Lower leg skin (tissue), 4 donors: ENCODE measurements around the gene NOL11. TPM values are rescaled to one million over a fixed set of nuclear protein-coding genes. Genes with fewer than 3 reads are reported as not detected.

Experiments
- DNase-seq, 2 donors: peaks; one replicate each; pipeline ENCODE4 v3.0.0-alpha.2; 2019; ENCODE audit warnings: low spot score in 2 of 2
- H3K4me3 ChIP-seq: fragments of 200-600 bp; sonication (generic); 2 replicates; pipeline ENCODE4 v1.5.1; 2017; ENCODE audit warnings: mild to moderate bottlenecking, low read depth; ENCODE audit not compliant: poor library complexity, severe bottlenecking
- POLR2A ChIP-seq, 2 donors: fragments of 450-650 bp; IDR thresholded peaks; one replicate each; pipeline ENCODE4 v1.6.1; 2016 to 2017; ENCODE audit warnings: antibody characterized with exemption in 2 of 2, mild to moderate bottlenecking in 1 of 2, moderate library complexity in 1 of 2
- WGBS, 2 donors: methylation state at CpG; one replicate each; pipeline ENCODE4 v1.1.5; 2018; 5-methylcytosine and 5-hydroxymethylcytosine counted together
- intact Hi-C: fragments of 100-400 bp; cut with DNase I; formaldehyde crosslinking; loops from one replicate; pipeline ENCODE4 v1.15.0; 2023; ENCODE audit warnings: low total_unique reads
- total RNA-seq, 4 donors: library from RNA; depleted of rRNA; stranded (reverse); fragments of >200 nt; gene quantifications; one replicate each; pipeline ENCODE4 v1.1.0, GENCODE V29; 2016
- TF ChIP-seq, protein P1 (sequence below), 3 donors: fragments of 450-650 bp; IDR thresholded peaks; one replicate each; pipeline ENCODE4 v1.5.1; 2016; ENCODE audit warnings: antibody characterized with exemption in 3 of 3, mild to moderate bottlenecking in 3 of 3, moderate library complexity in 2 of 3

The NOL11 gene
- total RNA-seq, 4 donors from 2014 or later = 22.6 to 38.8 (median 30.1) TPM

DNA sequence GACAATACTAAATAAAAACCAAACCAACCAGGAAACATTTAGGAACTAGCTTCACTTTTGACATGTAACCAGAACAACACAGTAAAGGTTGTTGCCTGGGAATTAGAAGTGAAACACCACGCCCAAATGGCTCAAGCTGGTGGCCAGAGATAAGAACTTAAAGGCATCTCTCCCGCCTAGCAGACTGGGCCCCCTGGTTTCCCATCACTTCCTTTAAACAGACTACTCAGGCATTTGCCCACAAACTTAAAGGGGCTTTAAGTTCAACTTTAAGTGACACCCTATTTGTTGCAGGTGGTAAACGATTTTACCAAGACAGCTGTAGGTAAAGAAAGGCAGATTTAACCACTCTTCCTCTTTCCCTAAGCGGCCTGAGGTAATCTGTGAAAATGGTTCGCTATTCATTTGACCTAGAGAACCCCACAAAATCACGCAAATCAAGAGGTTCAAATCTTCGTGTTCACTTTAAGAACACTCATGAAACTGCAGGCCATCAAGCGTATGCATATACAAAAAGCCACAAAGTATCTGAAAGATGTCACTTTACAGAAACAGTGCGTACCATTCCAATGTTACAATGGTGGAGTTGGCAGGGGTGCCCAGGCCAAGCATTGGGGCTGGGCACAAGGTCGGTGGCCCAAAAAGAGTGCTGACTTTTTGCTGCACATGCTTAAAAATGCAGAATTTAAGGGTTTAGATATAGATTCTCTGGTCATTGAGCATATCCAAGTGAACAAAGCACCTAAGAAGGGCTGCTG is 66.8 kb downstream of the NOL11 start:
- DNase-seq = no peak
- intact Hi-C loops = no loop called here
- no peak overlapping the region for H3K4me3 ChIP-seq
- TF ChIP-seq, protein P1, sequence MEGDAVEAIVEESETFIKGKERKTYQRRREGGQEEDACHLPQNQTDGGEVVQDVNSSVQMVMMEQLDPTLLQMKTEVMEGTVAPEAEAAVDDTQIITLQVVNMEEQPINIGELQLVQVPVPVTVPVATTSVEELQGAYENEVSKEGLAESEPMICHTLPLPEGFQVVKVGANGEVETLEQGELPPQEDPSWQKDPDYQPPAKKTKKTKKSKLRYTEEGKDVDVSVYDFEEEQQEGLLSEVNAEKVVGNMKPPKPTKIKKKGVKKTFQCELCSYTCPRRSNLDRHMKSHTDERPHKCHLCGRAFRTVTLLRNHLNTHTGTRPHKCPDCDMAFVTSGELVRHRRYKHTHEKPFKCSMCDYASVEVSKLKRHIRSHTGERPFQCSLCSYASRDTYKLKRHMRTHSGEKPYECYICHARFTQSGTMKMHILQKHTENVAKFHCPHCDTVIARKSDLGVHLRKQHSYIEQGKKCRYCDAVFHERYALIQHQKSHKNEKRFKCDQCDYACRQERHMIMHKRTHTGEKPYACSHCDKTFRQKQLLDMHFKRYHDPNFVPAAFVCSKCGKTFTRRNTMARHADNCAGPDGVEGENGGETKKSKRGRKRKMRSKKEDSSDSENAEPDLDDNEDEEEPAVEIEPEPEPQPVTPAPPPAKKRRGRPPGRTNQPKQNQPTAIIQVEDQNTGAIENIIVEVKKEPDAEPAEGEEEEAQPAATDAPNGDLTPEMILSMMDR (IDR thresholded peaks at IDR 0.05) = no peak
- no peak for TF ChIP-seq POLR2A (IDR thresholded peaks at IDR 0.05)
- WGBS, 2 donors = 73 to 81% methylated on average over 10 of the region's 10 CpGs

DNA sequence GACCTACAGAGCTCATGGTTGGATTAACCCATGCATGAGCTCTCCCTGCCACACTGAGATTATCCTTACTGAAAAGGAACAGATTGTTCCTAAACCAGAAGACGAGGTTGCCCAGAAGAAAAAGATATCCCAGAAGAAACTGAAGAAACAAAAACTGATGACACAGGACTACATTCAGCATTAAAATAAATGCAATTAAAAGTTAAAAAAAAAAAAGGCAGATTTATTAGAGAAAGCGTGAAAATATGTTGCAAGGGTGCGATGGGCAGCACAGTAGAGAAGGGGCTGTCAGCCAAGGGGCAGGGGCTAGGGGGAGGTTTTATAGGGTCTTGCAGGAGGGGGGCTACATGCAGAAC is 67.4 kb downstream of the NOL11 start:
- no peak for TF ChIP-seq POLR2A (IDR thresholded peaks at IDR 0.05)
- TF ChIP-seq, protein P1 (IDR thresholded peaks at IDR 0.05) = no peak
- H3K4me3 ChIP-seq = no peak overlapping the region
- intact Hi-C loops = no loop called here
- DNase-seq = no peak
- WGBS, 2 donors = 84 to 94% methylated on average over 3 of the region's 3 CpGs

DNA sequence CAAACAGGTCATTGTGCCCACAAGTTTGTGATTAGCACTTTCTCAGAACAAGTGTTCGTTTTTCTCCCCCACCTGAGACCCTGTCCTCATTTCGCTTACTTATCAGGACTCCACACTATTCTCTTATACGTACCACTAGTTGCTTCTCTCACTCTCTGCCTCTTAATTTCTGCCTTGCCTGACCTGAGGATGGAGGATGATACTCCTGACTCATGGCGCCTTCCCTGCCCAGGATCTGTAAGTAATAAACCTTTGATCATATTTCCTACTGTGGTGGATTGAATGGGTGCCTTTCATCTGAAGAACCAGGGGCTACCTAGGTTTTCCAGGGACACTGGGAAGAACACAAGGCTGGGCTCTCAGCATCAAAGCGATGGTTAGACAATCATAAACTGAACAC is 67.8 kb downstream of the NOL11 start:
- intact Hi-C loops = no loop called here
- TF ChIP-seq, protein P1 (IDR thresholded peaks at IDR 0.05) = no peak
- TF ChIP-seq POLR2A (IDR thresholded peaks at IDR 0.05) = no peak
- no peak overlapping the region for H3K4me3 ChIP-seq
- no peak for DNase-seq
- 90 to 92% methylated on average over 5 of the region's 5 CpGs for WGBS, 2 donors

Other genes with a start within 250 kb of the NOL11 start
- 10 to 100 TPM; 50.1 to 79.9 (median 69.4) TPM for gene BPTF, start 107.6 kb downstream of the NOL11 start, total RNA-seq